ENCODE measurements around the gene FUT1.
"Not testable (repeated sequence)": the region's sequence is repeated elsewhere in the genome, so short reads cannot be mapped to it uniquely, and the experiment has no call there.

Gene FUT1

GRCh38 chr19:48718711-48719231 lies 33.7 kb downstream of the FUT1 start:
- in situ Hi-C loops (cut with HindIII; ENCODE audit: low sequenced_read_pairs) = no loop called here

GRCh38 chr19:48718106-48718505 lies 34.3 kb downstream of the FUT1 start:
- in situ Hi-C loops (cut with HindIII; ENCODE audit: low sequenced_read_pairs) = not testable (repeated sequence)

GRCh38 chr19:48716562-48717291 lies 35.7 kb downstream of the FUT1 start:
- in situ Hi-C loops (cut with HindIII; ENCODE audit: low sequenced_read_pairs) = no loop called here

DNA sequence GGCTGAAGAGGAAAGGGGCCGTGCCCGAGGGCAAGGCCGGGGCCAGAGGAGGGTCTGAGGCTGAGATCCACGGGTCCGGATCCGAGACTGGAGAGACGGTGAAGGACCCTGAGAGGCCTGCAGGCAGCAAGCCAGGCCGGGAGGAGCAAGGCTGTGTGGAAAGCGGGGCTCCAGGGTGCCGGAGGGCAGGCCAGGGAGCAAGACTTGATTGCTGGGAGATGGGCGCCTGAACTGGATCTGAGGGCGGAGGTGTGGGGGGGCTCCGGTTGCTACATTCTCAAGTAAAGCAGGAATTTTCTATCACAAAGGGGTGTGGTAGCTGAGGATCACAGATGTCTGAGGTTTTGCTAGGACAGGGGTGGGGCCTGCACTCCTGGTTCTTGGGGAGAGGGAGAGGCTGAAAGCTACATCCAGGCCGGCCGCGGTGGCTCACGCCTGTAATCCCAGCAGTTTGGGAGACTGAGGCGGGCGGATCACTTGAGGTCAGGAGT lies 36.7 kb downstream of the FUT1 start:
- in situ Hi-C loops (cut with HindIII; ENCODE audit: low sequenced_read_pairs) = no loop called here

- in situ Hi-C loops (cut with HindIII; ENCODE audit: low sequenced_read_pairs) = no loop called here
Observed at GRCh38 chr19:48714759-48715675, 37.4 kb downstream of the FUT1 start.

DNA sequence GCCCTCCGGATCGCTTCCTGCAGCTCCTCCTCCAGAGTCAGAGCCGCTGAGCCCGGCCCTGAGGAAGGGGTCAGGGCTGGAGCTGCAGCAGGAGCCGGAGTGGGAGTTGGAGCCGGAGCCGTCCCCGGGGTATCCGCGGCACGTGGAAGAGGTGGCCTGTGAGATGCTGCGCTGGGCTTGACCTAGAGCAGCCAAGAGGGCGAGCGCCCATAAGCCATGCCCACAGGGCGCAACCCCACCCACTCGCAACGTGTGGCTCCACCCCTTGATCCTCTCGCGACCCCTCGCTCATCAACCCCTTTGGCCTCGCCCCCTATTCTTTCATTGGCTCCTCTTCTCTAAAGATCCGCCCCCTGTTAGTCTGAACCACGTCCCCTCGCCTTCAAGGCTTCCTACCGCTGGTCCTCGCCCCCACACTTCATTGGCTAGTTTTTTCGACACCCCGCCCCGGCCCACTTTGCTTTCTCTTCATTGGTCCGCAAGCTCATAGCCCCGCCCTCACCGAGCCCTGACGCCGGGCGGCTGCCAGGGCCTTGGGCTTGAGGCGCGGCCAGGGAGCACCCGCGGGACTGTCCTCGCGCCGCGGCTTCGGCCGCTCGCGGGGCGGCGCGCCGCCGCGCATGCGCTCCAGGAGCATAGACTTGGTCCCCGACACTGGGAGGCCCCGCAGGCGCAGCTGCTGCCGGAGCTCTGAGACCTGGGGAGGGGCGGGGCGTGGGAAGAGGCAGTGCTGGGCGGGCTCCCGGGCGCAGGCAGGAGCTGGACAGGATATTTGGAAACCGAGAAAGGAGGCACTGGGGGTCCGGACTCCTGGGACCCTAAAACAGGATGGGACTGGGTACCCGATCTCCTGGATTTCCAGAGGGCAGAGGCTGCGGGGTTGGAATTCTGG lies 38.3 kb downstream of the FUT1 start:
- in situ Hi-C loops (cut with HindIII; ENCODE audit: low sequenced_read_pairs) = no loop called here

DNA sequence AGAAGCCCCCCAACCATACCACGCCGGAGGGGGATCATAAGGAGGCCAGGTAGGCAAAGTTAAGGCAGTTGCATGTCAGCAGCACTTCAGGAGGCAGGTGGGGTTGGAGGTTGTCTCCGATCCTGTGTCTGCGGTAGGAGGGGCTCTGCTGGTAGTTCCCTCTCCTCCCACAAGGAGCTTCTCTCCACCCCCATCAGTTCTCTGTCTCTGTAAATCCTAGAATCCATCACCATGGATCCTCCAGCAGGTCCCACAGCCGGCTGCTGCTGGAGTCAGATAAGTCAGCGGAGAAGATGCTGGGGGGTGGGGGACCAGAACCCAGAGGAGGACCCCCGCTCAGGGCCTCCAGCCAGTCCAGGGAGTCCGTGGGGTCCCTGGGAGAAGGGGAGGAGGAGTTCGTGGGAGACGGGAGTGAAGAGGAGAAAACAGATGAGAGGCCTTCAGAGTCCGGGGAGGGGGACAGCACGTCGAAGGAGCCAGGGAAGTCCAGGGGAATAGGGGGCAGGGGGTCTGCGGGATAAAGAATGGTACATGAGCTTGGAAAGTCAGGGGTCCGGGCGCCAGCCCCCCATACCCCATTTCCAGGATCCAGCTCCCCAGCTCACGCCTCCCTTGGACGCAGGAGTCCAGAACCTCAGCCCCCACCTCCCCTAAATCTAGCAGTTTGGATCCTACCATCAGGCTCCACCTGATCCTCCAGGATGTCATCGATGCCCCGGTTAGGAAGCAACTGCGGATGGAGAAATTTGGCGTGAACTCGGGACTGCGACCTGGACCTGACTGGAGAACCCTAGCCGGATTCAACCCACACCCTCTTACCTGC lies 39.2 kb downstream of the FUT1 start:
- in situ Hi-C loops (cut with HindIII; ENCODE audit: low sequenced_read_pairs) = no loop called here

GRCh38 chr19:48711106-48711662 lies 41.3 kb downstream of the FUT1 start:
- in situ Hi-C loops (cut with HindIII; ENCODE audit: low sequenced_read_pairs) = no loop called here

DNA sequence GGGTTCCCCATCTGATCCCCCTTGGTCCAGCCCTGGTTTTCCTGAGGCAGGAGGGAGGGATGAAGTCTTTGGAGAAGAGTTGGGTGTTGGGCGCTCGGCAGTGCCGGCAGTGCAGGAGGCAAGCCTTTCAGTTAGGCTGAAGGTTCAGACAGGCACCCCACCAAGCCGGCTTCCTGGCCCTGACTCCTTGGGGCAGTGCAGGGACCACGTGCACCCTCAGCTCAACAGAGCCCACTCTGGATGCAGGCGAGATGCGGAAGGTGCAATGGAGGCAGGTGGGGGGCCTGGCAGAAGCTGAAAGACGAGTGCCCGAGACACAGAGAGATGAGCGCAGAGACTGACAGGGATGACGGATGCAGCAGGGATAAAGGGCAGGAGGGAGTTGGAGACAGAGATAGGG lies 44.0 kb downstream of the FUT1 start:
- in situ Hi-C loops (cut with HindIII; ENCODE audit: low sequenced_read_pairs) = no loop called here

DNA sequence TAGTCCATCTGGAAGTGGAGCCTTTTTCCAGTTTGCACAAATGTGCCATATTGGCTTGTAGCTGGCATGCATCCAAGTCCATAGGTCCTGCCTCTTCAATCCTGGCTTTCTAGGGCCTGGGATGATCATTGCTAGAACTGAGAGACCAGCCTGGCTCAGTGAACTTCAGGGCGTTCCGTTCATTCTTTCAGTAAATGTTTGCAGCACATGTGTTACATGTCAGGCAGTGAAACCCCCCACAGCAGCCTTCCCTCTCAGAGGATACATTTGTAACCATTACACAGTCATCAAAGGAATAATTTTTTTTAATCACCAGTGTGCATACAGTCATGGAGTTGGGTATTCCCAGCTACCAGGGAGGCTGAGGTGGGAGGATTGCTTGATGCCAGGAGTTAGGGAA lies 47.0 kb downstream of the FUT1 start:
- in situ Hi-C loops (cut with HindIII; ENCODE audit: low sequenced_read_pairs) = no loop called here

GRCh38 chr19:48703316-48703715 lies 49.1 kb downstream of the FUT1 start:
- in situ Hi-C loops (cut with HindIII; ENCODE audit: low sequenced_read_pairs) = no loop called here

GRCh38 chr19:48702701-48703100 lies 49.7 kb downstream of the FUT1 start:
- in situ Hi-C loops (cut with HindIII; ENCODE audit: low sequenced_read_pairs) = no loop called here

GRCh38 chr19:48698046-48698445 lies 54.4 kb downstream of the FUT1 start:
- in situ Hi-C loops (cut with HindIII; ENCODE audit: low sequenced_read_pairs) = no loop called here

Data from DLD1 (cell line).